Heart right ventricle (tissue), 16 donors: ENCODE results near the gene IFNAR2. TPM values are rescaled to one million over a fixed set of nuclear protein-coding genes. Genes with fewer than 3 reads are reported as not detected.
"Not testable (repeated sequence)": the region's sequence is repeated elsewhere in the genome, so short reads cannot be mapped to it uniquely, and the experiment has no call there.

ENCODE experiments used
- ATAC-seq, 8 donors: fragments of 200-7000 bp; cut with Tn5 transposase; one replicate each; pipeline ENCODE4 v1.9.1; 2020; ENCODE audit warnings: mild to moderate bottlenecking in 8 of 8, moderate library complexity in 8 of 8, moderate number of reproducible peaks in 1 of 8
- DNase-seq, 2 donors: peaks; one replicate each; pipeline ENCODE4 v3.0.0-alpha.2; 2020
- H3K27ac ChIP-seq, 10 donors: fragments of 200-600 bp; sonication (generic) in 2 of 10; one replicate each; pipeline versions ENCODE4 v1.5.0 to v1.8.0; 2020 to 2022; ENCODE audit warnings: mild to moderate bottlenecking in 3 of 10
- H3K27me3 ChIP-seq, 7 donors: fragments of 200-600 bp; one replicate each; pipeline ENCODE4 v1.8.0; 2021 to 2022; ENCODE audit warnings: mild to moderate bottlenecking in 2 of 7
- H3K36me3 ChIP-seq, 9 donors: fragments of 200-600 bp; sonication (generic) in 1 of 9; one replicate each; pipeline versions ENCODE4 v1.5.0 to v1.8.0; 2020 to 2022; ENCODE audit warnings: mild to moderate bottlenecking in 2 of 9
- H3K4me1 ChIP-seq, 9 donors: fragments of 200-600 bp; sonication (generic) in 1 of 9; one replicate each; pipeline versions ENCODE4 v1.5.0 to v1.8.0; 2020 to 2022; ENCODE audit warnings: mild to moderate bottlenecking in 4 of 9
- H3K4me3 ChIP-seq, 10 donors: fragments of 200-600 bp; sonication (generic) in 2 of 10; one replicate each; pipeline versions ENCODE4 v1.5.0 to v1.8.0; 2020 to 2022; ENCODE audit warnings: mild to moderate bottlenecking in 7 of 10, moderate library complexity in 2 of 10
- H3K9me3 ChIP-seq, 11 donors: fragments of 200-600 bp in 10 of 11; sonication (generic) in 2 of 11; one replicate each; pipeline versions ENCODE4 v1.5.0 to v1.8.0; 2013 to 2022; ENCODE audit warnings: mild to moderate bottlenecking in 2 of 11, control low read depth in 1 of 11, moderate library complexity in 1 of 11
- CTCF ChIP-seq, 9 donors: fragments of 200-600 bp; sonication (generic) in 2 of 9; IDR thresholded peaks; one replicate each; pipeline versions ENCODE4 v1.5.0 to v1.8.0; 2021 to 2022; ENCODE audit warnings: antibody characterized with exemption in 9 of 9, mild to moderate bottlenecking in 5 of 9, moderate library complexity in 1 of 9
- WGBS, 2 donors: extraction: QIAGEN DNeasy Blood & Tissue Kit; methylation state at CpG; one replicate each; pipeline ENCODE4 v1.1.7; 2013; ENCODE audit warnings: inconsistent platforms in 1 of 2; 5-methylcytosine and 5-hydroxymethylcytosine counted together
- intact Hi-C, 10 donors: fragments of 100-400 bp; cut with DNase I; formaldehyde crosslinking; loops; one replicate each; pipeline versions ENCODE4 v1.11.1 to v1.14.2; 2022
- polyA plus RNA-seq, 2 donors: library from polyadenylated mRNA; stranded (reverse); fragments of 200-250 nt; gene quantifications; one replicate each; pipeline ENCODE4 v1.2.3, GENCODE V29; 2013
- total RNA-seq, 10 donors: library from RNA; stranded (reverse); fragmentation: NEBNext Ultra II Directional in 3 of 10; extraction: Animal tissue kit (Norgen Biotek cat#: 25700) in 3 of 10; gene quantifications; one replicate each; pipeline versions ENCODE4 v1.2.1 to v1.2.4, GENCODE V29; 2021 to 2023
- donor health status: Arrhythmogenic right ventricular cardiomyopathy.
- donor health status: ischemic (EF 13 %, LVEDD 7.1; RV severe dilation, severe dysfunction).
- donor health status: healthy with polysubstance abuse.
- donor health status: DM: no; HTN: yes; CAD: no.
- donor health status: DM: no; HTN: no; CAD: no.
- donor health status: ischemic (EF 25% LVEDD 6.9; RV normal size, moderate dysfunction).
- donor health status: ischemic (EF 25% LVEDD 5.7; RV mildly dilated, moderate dysfunction).
- donor health status: healthy.
- donor health status: DM: yes; HTN: yes; CAD: no.
- donor health status: Ischemic cardiomyopathy.
- donor health status: ischemic (EF 35%, LVEDD 5.7; RV mildly dilated, moderate dysfunction).
- donor health status: nonischemic (EF 11% LVEDD 7.7; RV severe dilation, severe dysfunction).
- donor health status: DM: yes; HTN: yes; CAD: no.
- donor health status: PGD.
- donor health status: ischemic (EF 29% LVEDD 5.4; RV normal size, mild dysfunction).
- donor health status: nonischemic (EF 23%, LVEDD 6.1; RV moderate dilation, normal function).

IFNAR2 gene
- total and polyA plus RNA-seq, 12 donors: 6.7 to 22.9 (median 10.5) TPM

GRCh38 chr21:33251119-33251518, 21.4 kb downstream of the IFNAR2 start:
- intact Hi-C loops: no loop called here
- Histone ChIP-seq H3K36me3 (peaks cover 0 to 100% (median 59%) of the 10 kb centered on the region in 9 donors), H3K4me3 (no peak overlapping the region)

GRCh38 chr21:33253382-33253781, 23.6 kb downstream of the IFNAR2 start:
- peak overlapping the region in 5 of 10 donors; percentile 5 to 59 (median 12) for H3K27ac ChIP-seq
- H3K4me3 ChIP-seq, H3K9me3 ChIP-seq, H3K27me3 ChIP-seq, intact Hi-C loops, DNase-seq: not testable (repeated sequence)
- peak in 1 of 8 donors; percentile 16 for ATAC-seq
- 71 to 84% methylated on average over 6 of the region's 6 CpGs for WGBS, 2 donors
- peaks cover 0 to 18% (median 10%) of the 10 kb centered on the region in 9 donors for H3K4me1 ChIP-seq
- peaks cover 0 to 100% (median 60%) of the 10 kb centered on the region in 9 donors for H3K36me3 ChIP-seq

More at GRCh38 chr21:33251119-33251518, 21.4 kb downstream of the IFNAR2 start:
- 90 to 94% methylated on average over 2 of the region's 2 CpGs for WGBS, 2 donors
- Histone ChIP-seq H3K27ac (no peak overlapping the region), H3K27me3 (no peaks in the 10 kb centered on the region), H3K4me1 (peaks cover 0 to 35% (median 23%) of the 10 kb centered on the region in 9 donors), H3K9me3 (no peaks in the 10 kb centered on the region)
- no peak for ATAC-seq
- no peak for TF ChIP-seq CTCF (IDR thresholded peaks at IDR 0.05)
- DNase-seq: no peak

DNA sequence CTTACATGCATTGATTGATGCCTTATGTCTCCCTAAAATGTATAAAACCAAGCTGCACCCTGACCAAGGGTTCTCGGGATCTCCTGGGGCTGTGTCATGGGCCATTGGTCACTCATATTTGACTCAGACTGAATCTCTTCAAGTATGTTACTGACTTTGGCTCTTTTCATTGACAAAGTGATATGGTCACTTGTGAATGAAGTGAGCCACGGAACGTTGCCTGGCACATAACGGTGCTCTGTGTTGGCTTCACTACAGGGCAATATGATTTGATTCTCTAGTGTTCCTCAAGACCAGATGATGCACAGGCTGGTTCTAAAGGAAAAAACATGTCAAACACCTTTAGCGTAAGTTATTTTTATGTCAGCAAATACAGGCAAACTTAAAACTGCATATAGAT, 25.0 kb downstream of the IFNAR2 start:
- Histone ChIP-seq H3K36me3 (peaks cover 0 to 100% (median 58%) of the 10 kb centered on the region in 9 donors), H3K27me3 (no peaks in the 10 kb centered on the region), H3K27ac (no peak overlapping the region), H3K4me1 (peaks cover 0 to 18% (median 11%) of the 10 kb centered on the region in 9 donors), H3K4me3 (no peak overlapping the region), H3K9me3 (peaks cover 0 to 9% (median 5%) of the 10 kb centered on the region in 11 donors)
- no peak for DNase-seq
- intact Hi-C loops: no loop called here
- TF ChIP-seq CTCF (IDR thresholded peaks at IDR 0.05): no peak
- ATAC-seq: no peak
- 94 to 95% methylated on average over 5 of the region's 5 CpGs for WGBS, 2 donors

GRCh38 chr21:33255404-33255803, 25.7 kb downstream of the IFNAR2 start:
- Histone ChIP-seq H3K4me1 (peaks cover 0 to 20% (median 11%) of the 10 kb centered on the region in 9 donors), H3K9me3 (peaks cover 0 to 9% (median 5%) of the 10 kb centered on the region in 11 donors), H3K4me3 (no peak overlapping the region), H3K36me3 (peaks cover 0 to 100% (median 56%) of the 10 kb centered on the region in 9 donors), H3K27me3 (no peaks in the 10 kb centered on the region), H3K27ac (no peak overlapping the region)
- DNase-seq: no peak
- no peak for ATAC-seq
- no peak for TF ChIP-seq CTCF (IDR thresholded peaks at IDR 0.05)
- intact Hi-C loops: no loop called here
- 53 to 65% methylated on average over 1 of the region's 1 CpG for WGBS, 2 donors

DNA sequence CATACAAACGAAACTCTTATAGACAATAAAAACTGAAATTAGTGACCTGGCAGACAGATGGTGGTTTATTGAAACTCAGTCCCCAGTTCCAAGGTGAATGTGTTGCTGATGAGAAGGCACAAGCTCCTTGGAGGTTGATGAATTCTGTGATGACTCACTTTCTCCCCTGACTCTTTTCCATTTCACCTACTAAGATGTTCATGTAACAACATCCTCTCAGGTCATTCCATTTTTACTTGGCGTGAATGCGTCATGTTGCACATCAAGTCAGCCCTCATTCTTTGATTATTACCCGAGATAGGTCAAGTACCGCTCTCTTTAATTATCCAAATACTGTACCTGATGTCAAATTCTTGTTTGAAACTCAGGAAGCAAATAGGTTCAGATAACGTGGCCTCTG, 26.3 kb downstream of the IFNAR2 start:
- Histone ChIP-seq H3K4me3 (no peak overlapping the region), H3K4me1 (peaks cover 0 to 24% (median 11%) of the 10 kb centered on the region in 9 donors), H3K36me3 (peaks cover 0 to 100% (median 51%) of the 10 kb centered on the region in 9 donors), H3K27me3 (no peaks in the 10 kb centered on the region), H3K27ac (no peak overlapping the region), H3K9me3 (peaks cover 0 to 9% (median 5%) of the 10 kb centered on the region in 11 donors)
- WGBS, 2 donors: 91 to 94% methylated on average over 6 of the region's 6 CpGs
- TF ChIP-seq CTCF (IDR thresholded peaks at IDR 0.05): no peak
- intact Hi-C loops: no loop called here
- no peak for DNase-seq
- no peak for ATAC-seq
